Endodermal cell (in vitro differentiated cells): Measurements from ENCODE around the gene SDK2. TPM values are rescaled to one million over a fixed set of nuclear protein-coding genes. Genes with fewer than 3 reads are reported as not detected.

Experiments used
- DNase-seq: peaks from one replicate; pipeline ENCODE4 v3.0.0-alpha.2; 2017
- H3K27ac ChIP-seq: 2 replicates; pipeline ENCODE4 v1.5.1; 2013; ENCODE audit warnings: mild to moderate bottlenecking, low read depth, low read length, moderate library complexity
- H3K27me3 ChIP-seq: 2 replicates; pipeline ENCODE4 v1.6.1; 2013; ENCODE audit warnings: mild to moderate bottlenecking, low read length, moderate library complexity; ENCODE audit not compliant: insufficient read depth, control insufficient read depth, poor library complexity, severe bottlenecking
- H3K36me3 ChIP-seq: 2 replicates; pipeline ENCODE4 v1.7.0; 2013; ENCODE audit warnings: mild to moderate bottlenecking, low read length, moderate library complexity; ENCODE audit not compliant: control insufficient read depth, insufficient read depth
- H3K4me1 ChIP-seq: one replicate; pipeline ENCODE4 v1.7.0; 2013; ENCODE audit warnings: low read length; ENCODE audit not compliant: control insufficient read depth, insufficient read depth
- H3K4me3 ChIP-seq: 2 replicates; pipeline ENCODE4 v1.5.1; 2013; ENCODE audit warnings: mild to moderate bottlenecking, low read length, moderate library complexity
- H3K9ac ChIP-seq: 2 replicates; pipeline ENCODE4 v1.6.1; 2013; ENCODE audit warnings: mild to moderate bottlenecking, low read length, moderate library complexity; ENCODE audit not compliant: poor library complexity, severe bottlenecking; ENCODE audit errors: extremely low read depth
- H3K9me3 ChIP-seq: 2 replicates; pipeline ENCODE4 v1.6.1; 2013; ENCODE audit warnings: mild to moderate bottlenecking, low read length, moderate library complexity; ENCODE audit not compliant: control insufficient read depth
- H3K27ac Mint-ChIP-seq: 2 replicates; pipeline ENCODE4 v1.8.0; 2020; ENCODE audit warnings: mixed read lengths
- H3K27me3 Mint-ChIP-seq: 2 replicates; pipeline ENCODE4 v1.8.0; 2021; ENCODE audit warnings: mild to moderate bottlenecking, mixed read lengths; ENCODE audit not compliant: insufficient read depth
- H3K36me3 Mint-ChIP-seq: 2 replicates; pipeline ENCODE4 v1.8.0; 2020; ENCODE audit warnings: low read depth, mixed read lengths
- H3K4me1 Mint-ChIP-seq: 2 replicates; pipeline ENCODE4 v1.8.0; 2020; ENCODE audit warnings: mixed read lengths
- H3K4me3 Mint-ChIP-seq: 2 replicates; pipeline ENCODE4 v1.8.0; 2020; ENCODE audit warnings: mild to moderate bottlenecking, moderate library complexity, mixed read lengths
- H3K9me3 Mint-ChIP-seq: 2 replicates; pipeline ENCODE4 v1.8.0; 2020; ENCODE audit warnings: mild to moderate bottlenecking, mixed read lengths
- CTCF ChIP-seq: fragments of 200-600 bp; sonication (generic); conservative IDR thresholded peaks from 2 replicates; pipeline ENCODE4 v1.5.0; 2021; ENCODE audit warnings: antibody characterized with exemption, mild to moderate bottlenecking
- WGBS, 2 experiments: methylation state at CpG; one replicate each; pipeline versions ENCODE4 v1.1.5 to v1.1.7; 2013; ENCODE audit warnings: missing lambda C conversion rate in 2 of 2, mixed read lengths in 1 of 2; ENCODE audit not compliant: insufficient coverage in 1 of 2, insufficient read length in 1 of 2; 5-methylcytosine and 5-hydroxymethylcytosine counted together
- total RNA-seq, 2 donors: library from RNA; stranded (reverse); fragmentation: NEBNext Ultra II Directional in 1 of 2; extraction: Animal tissue kit (Norgen Biotek cat#: 25700) in 1 of 2; gene quantifications; 2 replicates in 1 of 2; 3 replicates in 1 of 2; pipeline ENCODE4 v1.2.1, GENCODE V29; 2021

SDK2 gene
- total RNA-seq, 2 donors from 2014 or later, result 5.9 to 7.0 TPM

GRCh38 chr17:73610331-73610911, 33.8 kb downstream of the SDK2 start:
- TF ChIP-seq CTCF, result no peak
- H3K36me3 ChIP-seq, result no peaks in the 10 kb centered on the region
- H3K36me3 Mint-ChIP-seq, result no peaks in the 10 kb centered on the region
- H3K27me3 Mint-ChIP-seq, result peaks cover 46% of the 10 kb centered on the region
- H3K9me3 ChIP-seq, result no peaks in the 10 kb centered on the region
- peaks cover 29% of the 10 kb centered on the region for H3K4me1 Mint-ChIP-seq
- no peak overlapping the region for H3K27ac ChIP-seq
- WGBS, 2 experiments, result 87 to 90% methylated on average over 3 to 7 of the region's 7 CpGs
- no peak for DNase-seq
- H3K4me3 ChIP-seq, result no peak overlapping the region
- peaks cover 3% of the 10 kb centered on the region for H3K4me1 ChIP-seq
- H3K27me3 ChIP-seq, result peaks cover 12% of the 10 kb centered on the region
- H3K9ac ChIP-seq, result no peak overlapping the region
- H3K27ac Mint-ChIP-seq, result no peak overlapping the region
- H3K9me3 Mint-ChIP-seq, result no peaks in the 10 kb centered on the region
- H3K4me3 Mint-ChIP-seq, result no peak overlapping the region

GRCh38 chr17:73609758-73610157, 34.5 kb downstream of the SDK2 start:
- Mint-ChIP-seq H3K9me3 (no peaks in the 10 kb centered on the region), H3K4me3 (no peak overlapping the region), H3K27ac (no peak overlapping the region), H3K4me1 (peaks cover 24% of the 10 kb centered on the region), H3K27me3 (peaks cover 49% of the 10 kb centered on the region), H3K36me3 (no peaks in the 10 kb centered on the region)
- no peak for DNase-seq
- Histone ChIP-seq H3K4me1 (peaks cover 3% of the 10 kb centered on the region), H3K27ac (no peak overlapping the region), H3K36me3 (no peaks in the 10 kb centered on the region), H3K4me3 (no peak overlapping the region), H3K9me3 (no peaks in the 10 kb centered on the region), H3K27me3 (peaks cover 12% of the 10 kb centered on the region), H3K9ac (no peak overlapping the region)
- TF ChIP-seq CTCF, result no peak
- WGBS, 2 experiments, result 82 to 92% methylated on average over 7 of the region's 7 CpGs

- Histone ChIP-seq H3K4me3 (no peak overlapping the region), H3K4me1 (peaks cover under 1% of the 10 kb centered on the region), H3K27me3 (peaks cover 12% of the 10 kb centered on the region), H3K36me3 (no peaks in the 10 kb centered on the region), H3K9ac (no peak overlapping the region), H3K9me3 (no peaks in the 10 kb centered on the region), H3K27ac (no peak overlapping the region)
- peaks cover 52% of the 10 kb centered on the region for H3K27me3 Mint-ChIP-seq
- no peak overlapping the region for H3K4me3 Mint-ChIP-seq
- no peaks in the 10 kb centered on the region for H3K36me3 Mint-ChIP-seq
- WGBS, 2 experiments, result 88 to 89% methylated on average over 4 to 5 of the region's 5 CpGs
- H3K4me1 Mint-ChIP-seq, result peaks cover 21% of the 10 kb centered on the region
- no peaks in the 10 kb centered on the region for H3K9me3 Mint-ChIP-seq
- DNase-seq, result no peak
- H3K27ac Mint-ChIP-seq, result no peak overlapping the region
- no peak for TF ChIP-seq CTCF
Observed at GRCh38 chr17:73609060-73609459, 35.2 kb downstream of the SDK2 start.
